ENCODE data around the gene SLC26A6. TPM values are rescaled to one million over a fixed set of nuclear protein-coding genes. Genes with fewer than 3 reads are reported as not detected.

The SLC26A6 gene
- total RNA-seq, 1 donor from 2014 or later = 12.5 TPM

Other genes with a start within 250 kb of the SLC26A6 start
- gene PLXNB1, start 205.4 kb downstream of the SLC26A6 start, total RNA-seq = 13.9 and 20.5 TPM in 2 replicates
- 9.7 and 13.1 TPM in 2 replicates for gene CCDC51, start 195.3 kb downstream of the SLC26A6 start, total RNA-seq
- 108 and 193 TPM in 2 replicates for gene TMA7, start 195.2 kb downstream of the SLC26A6 start, total RNA-seq
- gene ATRIP, start 188.7 kb downstream of the SLC26A6 start, total RNA-seq = 4.9 and 6.1 TPM in 2 replicates
- 71.8 and 91.9 TPM in 2 replicates for gene SHISA5, start 131.3 kb downstream of the SLC26A6 start, total RNA-seq
- gene PFKFB4, start 78.7 kb downstream of the SLC26A6 start, total RNA-seq = 0.76 and 1.3 TPM in 2 replicates
- gene UCN2, start 71.7 kb downstream of the SLC26A6 start, total RNA-seq = not detected in 2 replicates
- under 0.01 and 0.13 TPM in 2 replicates for gene COL7A1, start 40.1 kb downstream of the SLC26A6 start, total RNA-seq
- 311 and 325 TPM in 2 replicates for gene UQCRC1, start 25.8 kb downstream of the SLC26A6 start, total RNA-seq
- gene TMEM89, start 13.7 kb downstream of the SLC26A6 start, total RNA-seq = 0.13 TPM in 1 of 2 replicates, not detected in the other
- 0.13 and 0.25 TPM in 2 replicates for gene CELSR3, start 27.4 kb upstream of the SLC26A6 start, total RNA-seq
- 4.6 and 5.9 TPM in 2 replicates for gene NCKIPSD, start 50.5 kb upstream of the SLC26A6 start, total RNA-seq
- gene IP6K2, start 81.8 kb upstream of the SLC26A6 start, total RNA-seq = 31.1 and 47.2 TPM in 2 replicates
- 28.1 and 31.2 TPM in 2 replicates for gene PRKAR2A, start 212.4 kb upstream of the SLC26A6 start, total RNA-seq